ENCODE data around the gene TLR1.

DNA sequence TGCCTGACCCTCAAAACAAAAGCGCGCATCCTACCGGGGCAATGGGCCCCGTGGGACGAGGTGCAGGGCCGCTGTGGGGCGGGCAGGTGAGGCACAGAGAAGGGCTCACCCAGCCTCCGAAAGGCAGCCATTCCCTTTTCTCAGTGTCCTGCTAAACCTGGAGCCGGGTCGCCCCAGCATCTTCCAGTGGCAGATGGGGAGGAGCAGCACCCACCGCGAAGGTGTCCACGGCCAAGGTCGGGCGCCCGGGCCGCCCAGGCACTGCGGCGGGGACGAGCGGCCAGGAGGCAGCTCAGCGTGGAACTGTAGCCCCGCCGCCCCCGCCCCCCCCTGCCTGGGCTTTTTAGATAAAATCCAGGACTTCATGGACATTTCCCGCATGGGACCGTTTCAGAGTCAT is 19.2 kb upstream of the TLR1 start:
- TF ChIP-seq POLR2A (IDR thresholded peaks at IDR 0.05; ENCODE audit: low read depth, low read length) (no peak), POLR2AphosphoS5 (IDR thresholded peaks at IDR 0.05; ENCODE audit: low read depth, low read length) (no peak), TAF1 (IDR thresholded peaks at IDR 0.05; ENCODE audit: borderline replicate concordance, low read depth, low read length) (no peak)
